ELF-1 (cell line): ENCODE results near the gene SMAD2.
"Not testable (repeated sequence)": the region's sequence is repeated elsewhere in the genome, so short reads cannot be mapped to it uniquely, and the experiment has no call there.

Experiments used
- DNase-seq: peaks from one replicate; pipeline ENCODE4 v3.0.0-alpha.2; 2016; ENCODE audit warnings: low read depth, low spot score

The SMAD2 gene

DNA sequence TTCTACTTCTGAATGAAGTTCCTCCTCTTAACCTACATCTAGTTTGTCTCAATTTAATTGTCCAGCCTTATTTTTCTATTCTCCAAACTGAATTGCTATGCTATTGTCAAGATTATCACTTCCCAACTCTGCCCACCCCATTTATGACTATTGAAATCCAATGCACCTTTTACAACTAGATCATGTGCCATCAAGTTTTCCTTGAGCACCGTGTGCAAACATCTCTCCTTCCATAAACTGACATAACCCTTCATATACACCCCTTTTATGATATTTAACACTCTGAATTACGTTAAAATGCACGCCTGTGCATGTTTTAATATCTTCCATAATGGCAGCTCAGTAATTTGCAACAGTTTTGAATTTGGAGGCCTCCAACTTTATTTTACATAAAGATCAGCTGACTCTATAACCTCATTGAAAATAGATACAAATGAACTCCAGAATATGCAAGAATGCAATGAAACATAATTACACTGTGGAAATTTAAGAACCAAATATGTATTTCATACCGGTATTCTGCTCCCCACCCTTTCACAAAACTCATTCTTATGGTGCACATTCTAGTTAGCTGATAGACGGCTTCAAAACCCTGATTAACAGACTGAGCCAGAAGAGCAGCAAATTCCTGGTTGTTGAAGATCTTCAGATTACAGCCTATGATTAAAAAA is 85.5 kb downstream of the SMAD2 start:
- DNase-seq: no peak

DNA sequence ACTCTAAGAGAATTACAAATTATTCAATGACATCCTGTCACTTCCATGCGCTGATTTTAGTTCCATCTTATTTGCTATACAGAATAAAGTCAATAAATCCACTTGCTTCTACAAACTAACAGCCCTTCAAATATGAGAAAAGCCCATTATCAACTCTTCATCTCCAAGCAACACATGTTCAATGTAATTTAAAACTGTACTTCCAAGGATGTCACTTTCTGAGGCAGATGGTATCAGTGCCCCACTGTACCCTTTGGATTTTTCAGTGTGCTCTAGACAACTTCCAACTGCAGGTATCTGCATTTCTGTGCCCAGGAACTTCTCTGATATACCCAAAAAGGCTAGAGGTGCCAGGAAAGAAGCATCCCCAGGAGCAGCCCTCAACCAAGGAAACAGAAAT is 87.6 kb downstream of the SMAD2 start:
- DNase-seq: no peak

- no peak for DNase-seq
Observed at GRCh38 chr18:47838396-47838795, 92.1 kb downstream of the SMAD2 start.

DNA sequence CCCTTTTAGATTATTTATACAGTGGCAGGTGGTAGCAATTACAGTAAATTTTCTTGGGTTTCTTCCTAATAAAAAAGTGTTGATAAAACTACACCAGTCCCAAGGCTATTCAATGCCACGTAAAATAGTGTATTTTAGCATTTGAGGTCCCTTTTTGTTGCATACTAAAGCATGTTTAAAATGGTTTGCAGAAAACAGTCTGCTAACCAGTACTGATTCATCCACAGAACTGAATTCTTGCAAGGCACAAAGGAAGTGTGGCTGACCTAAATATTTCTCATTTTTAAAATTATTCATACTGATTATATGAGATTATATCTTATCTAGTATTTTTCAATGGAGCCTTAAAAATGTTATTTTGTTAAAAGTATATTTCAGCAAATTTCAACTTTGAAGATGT is 98.1 kb downstream of the SMAD2 start:
- no peak for DNase-seq

- no peak for DNase-seq
Observed at GRCh38 chr18:47831351-47831750, 99.1 kb downstream of the SMAD2 start.

DNA sequence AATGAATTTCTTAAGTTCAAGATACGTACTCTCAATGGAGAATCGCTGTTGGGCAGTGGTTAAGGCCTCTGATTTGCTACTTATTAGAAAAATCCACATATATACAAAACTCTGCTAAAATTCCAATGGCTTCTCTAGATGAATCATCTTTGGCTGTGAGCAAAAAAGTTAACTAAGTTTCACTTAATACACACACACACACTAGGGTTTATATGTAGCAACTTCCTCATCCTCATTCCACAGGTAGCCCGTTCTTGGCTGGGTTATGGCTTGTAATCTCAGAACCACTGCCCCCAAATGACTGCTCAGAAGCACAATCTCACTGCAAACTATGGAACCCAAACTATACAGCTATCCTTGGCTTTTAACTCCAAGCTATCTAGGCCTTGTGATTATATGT is 99.7 kb downstream of the SMAD2 start:
- no peak for DNase-seq

GRCh38 chr18:47829831-47830230 is 100.6 kb downstream of the SMAD2 start:
- DNase-seq: no peak

DNA sequence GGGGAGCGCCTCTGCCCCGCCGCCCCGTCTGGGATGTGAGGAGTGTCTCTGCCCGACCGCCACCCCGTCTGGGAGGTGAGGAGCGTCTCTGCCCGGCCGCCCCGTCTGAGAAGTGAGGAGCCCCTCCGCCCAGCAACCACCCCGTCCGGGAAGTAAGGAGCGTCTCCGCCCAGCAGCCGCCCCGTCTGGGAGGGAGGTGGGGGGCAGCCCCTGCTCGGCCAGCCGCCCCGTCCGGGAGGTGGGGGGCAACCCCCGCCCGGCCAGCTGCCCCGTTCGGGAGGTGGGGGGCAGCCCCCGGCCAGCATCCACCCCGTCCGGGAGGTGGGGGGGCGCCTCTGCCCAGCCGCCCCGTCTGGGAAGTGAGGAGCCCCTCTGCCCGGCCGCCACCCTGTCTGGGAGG is 102.4 kb downstream of the SMAD2 start:
- not testable (repeated sequence) for DNase-seq

- DNase-seq: no peak
Observed at GRCh38 chr18:47826157-47827074, 104.0 kb downstream of the SMAD2 start.

DNA sequence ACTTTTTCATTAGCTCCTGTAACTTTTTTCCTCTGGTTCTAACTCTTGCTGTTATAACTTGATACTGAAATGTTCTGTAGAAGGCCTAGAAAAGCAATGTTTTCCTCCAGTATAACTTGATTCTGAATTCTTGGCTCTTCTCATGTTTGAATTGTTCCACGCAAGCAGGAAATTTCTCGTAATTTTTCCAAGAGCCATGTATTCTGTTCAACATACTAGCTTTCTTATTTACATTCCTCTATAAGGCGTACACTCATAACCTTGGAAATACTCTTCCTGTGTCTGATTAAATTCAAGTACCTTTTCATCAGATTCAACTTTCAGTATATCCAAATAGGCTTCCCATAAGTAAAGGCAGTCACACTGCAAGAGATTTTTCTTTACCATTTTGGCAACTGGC is 109.1 kb downstream of the SMAD2 start:
- no peak for DNase-seq

DNA sequence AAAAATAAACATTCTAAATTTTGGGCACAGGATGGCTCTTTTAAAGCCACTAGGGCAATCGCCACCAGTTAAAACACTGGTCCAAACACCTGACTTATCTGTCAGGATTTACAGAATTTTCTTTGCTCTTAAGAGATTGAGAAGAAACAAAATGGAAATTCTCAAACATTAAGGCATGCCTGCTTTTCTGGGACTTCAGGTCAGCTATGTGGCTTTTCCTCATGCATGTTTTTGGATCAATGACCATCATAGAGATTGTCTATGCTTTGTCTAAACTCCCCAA is 112.7 kb downstream of the SMAD2 start:
- DNase-seq: no peak

DNA sequence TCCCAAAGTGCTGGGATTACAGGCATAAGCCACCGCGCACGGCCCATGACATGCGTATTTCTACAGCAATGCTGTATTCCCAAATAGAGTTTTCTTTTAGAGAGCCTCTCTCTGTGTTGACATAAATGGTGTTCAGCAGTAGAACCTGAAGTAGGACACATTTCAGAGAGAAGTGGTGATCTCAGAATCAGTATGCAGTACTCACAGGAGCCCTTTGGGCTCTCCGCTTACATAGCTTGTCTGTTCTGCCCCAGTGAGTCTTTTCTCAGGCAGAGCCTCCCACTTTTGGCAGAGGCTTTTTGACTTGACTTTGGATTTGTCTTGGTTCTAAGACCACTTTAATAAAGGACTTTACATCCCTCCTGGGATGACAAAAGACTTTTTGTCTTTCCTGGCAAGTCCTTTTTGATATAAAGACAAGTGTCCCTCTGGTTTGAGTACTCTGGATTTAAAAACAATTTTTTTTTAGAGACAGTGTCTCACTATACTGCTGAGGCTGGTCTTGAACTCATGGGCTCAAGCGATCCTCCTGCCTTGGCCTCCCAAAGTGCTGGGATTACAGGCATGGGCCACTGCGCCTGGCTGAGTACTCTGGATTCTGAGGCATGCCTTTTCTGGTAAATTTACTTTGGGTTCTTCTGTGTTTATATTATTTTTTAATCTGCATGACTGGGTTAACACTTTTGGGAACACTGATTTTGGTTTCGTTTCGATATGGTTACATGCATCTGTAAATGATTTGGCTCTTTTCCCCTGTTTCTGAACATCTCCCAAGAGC is 113.3 kb downstream of the SMAD2 start:
- DNase-seq: no peak

- DNase-seq: no peak
Observed at GRCh38 chr18:47815486-47816270, 114.8 kb downstream of the SMAD2 start.

DNA sequence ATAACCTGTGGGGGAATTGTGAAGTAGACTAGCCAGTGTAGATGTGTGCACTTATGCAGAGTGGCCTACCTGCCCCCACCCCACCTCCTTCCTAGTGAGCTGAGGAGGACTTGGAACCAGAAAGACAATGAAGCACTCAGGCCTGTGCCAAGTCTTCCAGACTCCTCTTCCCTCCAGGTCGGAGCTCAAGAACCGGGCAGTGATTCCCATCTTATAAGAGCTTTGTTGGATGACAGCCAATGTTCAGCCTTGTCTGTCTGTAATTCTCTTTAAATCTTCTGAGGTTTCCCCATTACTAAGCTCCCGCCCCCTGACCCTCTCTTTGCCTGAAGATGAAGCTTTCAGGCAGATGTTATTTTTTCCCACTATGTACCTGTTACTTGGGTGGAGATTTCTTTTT is 121.0 kb downstream of the SMAD2 start:
- no peak for DNase-seq

DNA sequence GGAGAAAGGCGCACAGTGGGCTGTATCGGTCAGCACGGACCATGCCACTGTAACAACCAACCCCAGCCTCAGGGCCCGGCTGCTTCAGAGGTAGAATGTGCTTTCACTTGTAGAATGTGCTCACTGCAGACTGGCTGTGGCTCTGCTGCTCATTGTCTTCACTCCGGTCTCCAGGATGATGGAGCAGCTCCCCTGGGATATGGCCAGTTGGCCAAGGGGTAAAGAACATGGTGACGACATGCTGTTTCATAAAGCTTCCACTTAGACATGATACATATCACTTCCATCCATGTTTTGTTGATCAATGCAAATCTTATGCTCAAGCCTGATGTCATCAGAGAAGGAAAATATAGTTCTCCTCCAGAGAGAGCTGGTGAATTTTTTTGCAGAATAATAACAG is 127.7 kb downstream of the SMAD2 start:
- no peak for DNase-seq

GRCh38 chr18:47801817-47802216 is 128.6 kb downstream of the SMAD2 start:
- no peak for DNase-seq

DNA sequence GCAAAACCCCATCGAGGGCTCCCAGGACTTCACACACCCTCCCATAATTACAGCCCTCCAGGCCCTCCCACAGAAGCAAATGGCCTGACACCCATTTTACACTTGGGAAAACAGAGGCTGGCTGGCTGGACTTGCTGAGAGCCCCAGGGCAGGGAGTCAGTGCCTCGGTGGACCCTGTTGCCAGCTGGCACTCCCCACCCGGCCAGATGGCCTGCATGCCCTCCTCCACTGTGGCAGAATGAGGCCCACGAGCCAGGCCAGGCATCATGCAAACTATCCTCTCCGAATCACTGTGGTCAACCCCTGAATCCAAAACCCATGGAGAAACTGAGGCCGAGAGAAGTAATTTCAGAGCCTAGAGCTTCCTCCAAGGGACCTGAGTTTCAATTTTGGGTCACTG is 129.7 kb downstream of the SMAD2 start:
- no peak for DNase-seq

DNA sequence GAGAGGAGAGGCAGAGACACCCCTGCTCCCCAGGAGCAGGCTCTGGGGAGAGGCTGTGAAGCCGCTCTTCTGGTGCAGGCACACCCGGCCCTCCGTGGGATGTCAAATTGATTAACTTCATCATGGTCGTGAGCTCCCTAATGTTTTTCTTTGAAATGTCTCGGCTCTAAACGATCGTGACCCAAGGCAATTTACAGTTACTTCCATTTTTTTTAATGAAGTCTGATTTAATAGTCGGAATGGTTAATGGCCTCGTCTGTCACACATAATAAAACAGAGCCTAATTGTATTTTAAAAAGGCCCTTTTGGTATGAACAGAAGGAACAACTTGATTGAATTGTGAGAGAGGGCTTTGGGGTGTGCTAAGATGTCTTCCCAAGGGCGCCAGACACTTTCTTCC is 130.2 kb downstream of the SMAD2 start:
- no peak for DNase-seq

GRCh38 chr18:47799376-47799775 is 131.1 kb downstream of the SMAD2 start:
- DNase-seq: peak; percentile 22

DNA sequence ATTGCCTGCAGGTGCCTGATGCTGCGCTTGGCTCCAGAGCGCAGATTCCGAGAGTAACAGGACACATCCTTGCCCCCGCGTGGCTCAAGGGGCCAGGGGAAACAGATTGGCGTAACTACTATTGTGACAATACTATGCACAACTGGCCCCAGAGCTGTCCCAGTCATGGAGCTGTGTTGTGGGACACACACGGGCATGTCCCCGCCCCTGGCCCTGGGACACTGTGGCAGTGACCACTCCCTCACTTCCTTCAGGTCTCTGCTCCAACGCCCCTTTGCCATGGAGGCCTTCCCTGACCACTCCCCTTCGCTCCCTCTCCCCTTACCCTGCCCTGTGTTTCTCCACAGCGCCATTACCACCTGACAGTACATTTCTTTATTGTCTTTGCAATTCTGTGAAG is 132.1 kb downstream of the SMAD2 start:
- no peak for DNase-seq

DNA sequence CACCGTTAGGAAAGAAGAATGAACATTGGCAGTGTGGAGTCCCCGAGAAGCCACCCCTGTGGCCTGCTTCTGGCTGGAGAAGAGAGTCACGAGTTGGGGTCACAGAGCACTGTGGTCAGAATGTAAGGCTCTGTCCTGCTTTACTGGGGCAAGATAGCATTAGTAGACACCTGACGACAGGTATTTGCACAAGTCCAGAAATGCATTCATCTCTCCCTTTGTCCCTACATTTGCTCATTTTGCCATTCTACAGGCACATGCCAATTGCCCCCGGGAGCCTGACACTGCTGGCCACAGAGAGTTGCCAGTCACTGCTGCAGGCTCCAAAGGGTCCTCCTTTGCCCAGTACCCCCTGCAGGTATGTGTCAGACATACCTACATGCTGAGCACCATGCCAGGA is 133.3 kb downstream of the SMAD2 start:
- no peak for DNase-seq

DNA sequence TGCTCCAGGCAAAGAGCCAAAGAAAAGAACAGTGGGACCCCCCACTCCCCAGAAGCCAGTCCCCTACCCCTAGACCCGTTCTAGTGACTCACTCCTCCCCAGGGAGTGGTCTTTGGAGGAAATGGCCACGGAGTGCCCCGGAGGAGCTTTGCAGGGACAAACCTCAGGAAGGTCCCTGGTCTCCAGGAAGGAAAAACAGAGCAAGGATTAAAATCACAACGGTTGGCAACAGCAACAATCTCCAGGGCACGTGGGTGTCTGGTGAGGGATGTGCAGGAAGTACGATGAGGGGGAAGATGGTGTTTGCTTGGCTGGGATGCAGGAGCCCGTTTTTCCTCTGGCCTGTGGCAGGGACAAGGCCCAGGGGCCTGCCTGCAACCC is 135.0 kb downstream of the SMAD2 start:
- DNase-seq: no peak
